NCI-H446 treated with DMSO at 0.1 percent for 48 hours (cell line): ENCODE measurements around the gene FAM184A.
"Not testable (repeated sequence)": the region's sequence is repeated elsewhere in the genome, so short reads cannot be mapped to it uniquely, and the experiment has no call there.

Experiments
- DNase-seq: peaks from one replicate; lab custom pipeline; 2025; lab: John Stamatoyannopoulos, UW

Gene FAM184A

DNA sequence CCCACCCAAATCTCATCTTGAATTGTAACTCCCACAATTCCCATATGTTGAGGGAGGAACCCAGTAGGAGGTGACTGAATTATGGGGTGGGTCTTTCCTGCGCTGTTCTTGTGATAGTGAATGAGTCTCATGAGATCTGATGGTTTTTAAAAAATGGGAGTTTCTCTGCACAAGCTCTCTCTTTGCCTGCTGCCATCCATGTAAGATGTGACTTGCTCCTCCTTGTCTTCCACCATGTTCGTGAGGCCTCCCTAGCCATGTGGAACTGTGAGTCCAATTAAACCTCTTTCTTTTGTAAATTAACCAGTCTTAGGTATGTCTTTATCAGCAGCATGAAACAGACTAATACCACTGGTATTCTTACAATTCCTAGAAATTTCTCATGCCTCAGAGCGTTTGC is 69.2 kb downstream of the FAM184A start:
- DNase-seq = not testable (repeated sequence)

DNA sequence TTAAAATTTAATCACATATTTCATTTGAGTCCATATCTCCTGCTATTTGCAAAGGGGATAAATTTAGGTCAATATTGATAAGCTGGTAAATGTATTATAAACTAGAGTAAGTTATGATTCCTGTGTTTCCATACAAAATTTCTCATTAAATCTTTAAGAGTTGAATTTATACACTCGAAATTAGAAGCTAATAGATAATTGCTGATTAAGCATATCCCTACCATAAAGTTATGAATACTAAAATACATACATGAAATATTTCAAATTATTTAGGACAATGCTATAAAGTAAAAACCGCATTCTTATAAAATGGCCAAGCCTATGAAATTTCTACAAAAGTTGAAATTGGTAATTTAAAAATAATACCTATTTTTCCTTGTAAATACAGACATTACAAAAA is 71.5 kb downstream of the FAM184A start:
- DNase-seq = no peak

DNA sequence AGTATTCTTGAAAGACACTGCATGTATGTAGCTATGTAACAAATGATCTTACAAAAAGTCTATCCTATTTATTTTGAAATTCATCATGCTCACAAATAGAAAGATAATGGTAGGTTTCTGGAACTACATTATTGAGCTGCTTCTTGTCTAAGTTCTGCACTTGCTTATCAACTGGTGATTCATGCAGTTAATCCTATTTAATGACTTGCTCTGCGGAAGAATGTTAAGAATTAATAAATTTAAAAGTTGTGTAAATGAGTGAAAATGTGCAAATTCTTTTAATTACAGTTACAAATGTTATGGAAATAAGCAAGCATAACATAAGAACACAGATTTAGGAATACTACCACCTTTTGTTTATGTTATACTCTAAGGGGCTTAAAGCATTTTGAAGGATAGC is 76.4 kb downstream of the FAM184A start:
- DNase-seq = no peak

DNA sequence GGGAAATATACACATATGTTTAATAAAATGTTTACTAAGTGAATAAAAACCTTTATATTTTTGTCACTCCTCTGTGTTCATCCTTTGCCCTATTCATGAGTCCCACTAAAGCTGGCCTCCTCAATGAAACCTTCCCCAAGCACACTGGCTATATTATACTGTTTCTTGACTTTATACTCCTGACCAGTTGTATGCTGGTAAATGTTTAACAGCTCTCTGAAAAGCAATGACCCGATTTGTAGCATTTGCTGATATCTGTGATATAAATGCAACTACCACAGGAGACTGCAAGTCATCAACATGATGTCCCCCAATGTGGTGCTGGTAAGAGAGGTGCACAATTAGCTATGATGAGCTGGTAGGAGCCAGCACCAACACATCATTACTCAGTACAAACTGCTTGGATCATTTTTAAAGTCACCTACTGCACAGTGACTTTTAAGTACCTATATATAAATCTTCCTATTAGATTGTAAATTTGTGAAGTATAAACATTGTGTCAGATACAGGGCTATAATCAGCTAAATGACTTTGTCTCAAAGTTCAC is 78.9 kb downstream of the FAM184A start:
- DNase-seq = no peak

DNA sequence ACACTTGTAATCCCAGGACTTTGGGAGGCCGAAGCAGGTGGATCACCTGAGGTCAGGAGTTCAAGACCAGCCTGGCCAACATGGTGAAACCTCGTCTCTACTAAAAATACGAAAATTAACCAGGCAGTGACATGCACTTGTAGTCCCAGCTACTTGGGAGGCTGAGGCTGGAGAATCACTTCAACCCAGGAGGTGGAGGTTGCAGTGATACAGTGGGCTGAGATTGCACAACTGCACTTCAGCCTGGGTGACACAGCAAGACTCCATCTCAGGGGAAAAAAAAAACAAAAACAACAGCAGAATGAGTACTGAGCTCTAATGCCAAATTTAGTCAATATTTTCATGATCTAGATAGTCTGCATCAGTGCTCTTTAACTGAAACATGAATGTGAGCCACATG is 81.0 kb downstream of the FAM184A start:
- not testable (repeated sequence) for DNase-seq

DNA sequence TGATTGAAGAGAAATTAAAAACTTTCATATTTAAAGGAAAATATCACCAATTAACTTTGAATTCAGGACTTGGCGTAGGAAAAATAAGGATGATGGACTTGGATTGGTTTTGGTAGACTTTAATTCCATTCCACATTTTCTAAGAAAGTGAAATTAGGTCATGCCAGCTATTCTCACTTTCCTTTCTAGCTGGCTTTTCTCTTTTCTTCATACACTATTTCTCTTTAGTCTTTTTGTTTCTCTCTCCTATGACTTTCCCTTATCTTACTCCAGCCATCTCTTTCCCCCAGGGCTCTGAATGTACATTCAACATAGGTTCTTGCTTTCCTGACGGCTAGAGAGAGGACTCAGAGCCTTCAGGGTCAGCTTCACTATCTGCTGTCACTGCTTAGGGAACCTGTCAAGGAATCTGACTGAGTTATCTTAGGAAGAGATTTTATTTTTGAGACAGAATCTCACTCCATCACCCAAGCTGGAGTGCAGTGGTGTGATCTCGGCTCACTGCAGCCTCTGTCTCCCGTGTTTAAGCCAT is 82.1 kb downstream of the FAM184A start:
- no peak for DNase-seq

DNA sequence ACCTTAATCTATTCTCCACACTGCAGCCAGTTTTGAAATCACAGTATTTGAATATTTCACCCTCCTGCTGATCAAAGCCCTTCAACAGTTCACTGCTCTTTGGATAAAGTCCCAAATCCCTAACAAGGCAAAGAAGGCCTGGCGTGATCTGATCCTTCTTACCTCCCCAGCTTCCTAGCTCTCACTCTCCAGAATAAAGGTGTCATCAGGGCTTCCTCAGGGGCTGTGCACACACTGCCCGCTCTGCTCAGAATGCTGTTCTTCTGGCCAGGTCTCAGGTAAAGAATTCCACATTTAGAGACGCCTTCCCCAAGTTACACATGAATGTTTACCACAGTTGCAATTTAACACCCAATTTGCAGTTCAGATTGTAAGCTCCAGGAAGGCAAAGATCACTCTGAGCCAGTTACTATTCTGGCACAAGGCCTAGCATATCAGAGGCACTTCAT is 84.6 kb downstream of the FAM184A start:
- no peak for DNase-seq

DNA sequence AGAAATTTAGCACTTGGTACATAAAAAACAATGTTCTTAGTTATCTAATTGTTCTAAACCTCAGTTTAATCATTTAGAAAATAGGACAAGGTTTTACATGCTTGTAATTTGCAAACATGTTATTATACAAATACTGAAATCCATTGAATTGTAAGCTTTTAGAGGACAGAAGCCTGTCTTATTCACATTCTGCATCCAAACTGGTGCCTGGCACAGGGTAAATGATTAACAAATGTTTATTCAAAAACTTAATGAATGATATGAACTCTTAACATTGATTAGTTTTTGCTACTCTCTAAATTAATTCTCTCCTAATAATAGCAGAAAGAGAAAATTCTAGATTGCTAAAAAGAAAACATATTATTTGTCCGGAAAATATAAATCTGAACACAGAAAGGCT is 85.1 kb downstream of the FAM184A start:
- DNase-seq = no peak

DNA sequence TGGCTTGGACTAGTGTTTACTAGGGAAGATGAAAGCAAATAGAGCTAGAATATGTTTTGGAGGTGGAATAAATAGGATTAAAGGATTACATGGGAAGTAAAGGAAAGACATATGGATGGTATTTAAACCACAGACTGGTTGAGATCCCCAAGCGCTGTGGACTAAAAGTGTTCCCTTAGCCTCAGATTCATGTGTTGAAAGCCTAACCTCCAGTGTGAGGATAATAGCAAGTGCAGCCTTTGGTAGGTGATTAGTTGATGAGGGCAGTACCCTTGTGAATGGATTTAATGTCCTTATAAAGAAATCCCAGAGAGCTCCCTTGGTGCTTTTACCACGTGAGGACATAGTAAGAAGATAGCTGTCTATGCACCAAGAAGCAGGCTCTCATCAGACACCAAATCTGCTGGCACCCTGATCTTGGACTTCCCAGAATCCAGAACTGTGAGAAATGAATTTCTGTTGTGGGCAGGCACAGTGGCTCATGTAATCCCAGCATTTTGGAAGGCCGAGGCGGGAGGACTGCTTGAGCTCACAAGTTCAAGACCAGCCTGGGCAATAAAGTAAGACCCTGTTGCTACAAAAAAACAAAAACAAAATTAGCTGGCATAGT is 86.2 kb downstream of the FAM184A start:
- no peak for DNase-seq

DNA sequence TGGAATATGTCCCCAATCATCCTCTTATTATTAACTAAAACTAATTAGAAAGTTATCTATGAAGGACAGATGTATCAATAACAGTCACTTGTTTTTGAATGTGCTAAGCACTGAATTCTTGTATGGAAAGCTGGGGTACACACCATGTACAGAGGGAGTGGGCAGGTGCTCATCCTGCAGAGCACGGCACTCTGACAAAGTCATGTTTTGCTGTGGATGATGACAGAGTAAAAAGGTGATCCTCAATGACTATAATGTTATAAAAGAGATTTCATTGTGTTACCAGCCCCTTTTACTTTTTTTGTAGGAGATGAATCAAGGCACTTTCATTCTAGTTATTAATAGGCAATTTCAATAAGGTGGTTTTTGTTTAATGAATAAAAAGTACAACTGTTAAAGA is 92.2 kb downstream of the FAM184A start:
- no peak for DNase-seq

DNA sequence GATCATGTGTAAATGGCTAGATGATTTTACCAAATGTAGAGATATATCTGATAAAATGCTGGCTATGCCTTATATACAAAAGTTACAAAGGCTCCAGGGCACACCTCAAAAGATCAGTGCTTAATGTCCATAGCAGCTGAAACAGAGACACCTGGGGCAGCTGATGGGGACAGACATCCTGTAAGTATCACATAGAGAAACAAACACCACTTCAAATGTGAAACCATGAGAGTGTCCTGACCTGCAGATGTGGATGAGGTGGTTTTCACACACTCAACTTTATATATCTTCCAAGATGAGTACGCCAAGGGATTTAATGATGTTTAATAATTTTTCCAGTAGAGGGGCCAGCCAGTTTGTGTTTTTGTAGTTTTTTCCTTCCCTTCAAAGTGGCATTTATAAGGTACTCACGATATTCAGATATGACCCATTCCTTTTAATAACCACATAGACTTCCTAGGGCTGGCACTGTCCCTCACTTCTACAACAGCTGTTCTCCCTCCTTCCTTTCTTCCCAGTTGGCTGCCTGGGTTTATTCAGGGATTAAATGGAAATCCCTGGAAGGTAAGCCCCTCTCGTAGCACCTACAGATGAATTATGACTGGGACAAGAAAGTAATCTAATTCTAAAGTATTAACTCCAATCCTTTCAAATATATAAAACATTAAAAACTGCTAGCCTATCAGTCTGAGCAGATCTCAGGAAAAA is 93.2 kb downstream of the FAM184A start:
- no peak for DNase-seq

DNA sequence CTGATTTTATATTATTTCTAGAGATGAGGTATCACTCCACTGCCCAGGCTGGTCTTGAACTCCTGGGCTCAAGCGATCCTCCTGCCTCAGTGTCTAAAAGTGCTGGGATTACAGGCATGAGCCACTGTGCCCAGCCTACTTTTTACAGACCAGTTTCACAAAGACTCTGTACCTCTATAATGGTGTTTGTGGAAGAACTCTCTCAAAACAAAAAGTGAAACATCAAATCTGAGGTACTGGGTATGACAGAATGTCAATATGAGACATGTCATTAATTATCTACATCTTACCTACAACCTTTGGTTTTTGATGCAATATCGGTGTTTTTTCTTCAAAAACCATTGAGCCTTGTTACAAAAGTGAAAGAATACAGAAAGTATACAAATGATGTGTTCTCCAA is 94.1 kb downstream of the FAM184A start:
- no peak for DNase-seq

DNA sequence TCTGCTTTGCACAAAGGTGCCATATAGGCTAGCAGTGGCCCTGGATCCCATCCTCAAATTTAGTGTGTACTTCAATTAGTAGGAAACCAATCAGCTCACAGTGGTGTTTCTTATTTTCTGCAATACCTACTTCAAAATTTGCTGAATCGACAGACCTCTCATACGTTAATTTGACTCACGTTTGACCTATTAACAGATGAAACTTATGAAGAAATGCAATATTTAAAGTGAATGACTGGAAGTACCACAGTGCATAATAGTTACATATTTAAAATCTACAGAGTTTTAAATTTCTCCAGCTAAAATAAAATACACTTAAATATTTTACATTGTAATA is 95.9 kb downstream of the FAM184A start:
- no peak for DNase-seq

DNA sequence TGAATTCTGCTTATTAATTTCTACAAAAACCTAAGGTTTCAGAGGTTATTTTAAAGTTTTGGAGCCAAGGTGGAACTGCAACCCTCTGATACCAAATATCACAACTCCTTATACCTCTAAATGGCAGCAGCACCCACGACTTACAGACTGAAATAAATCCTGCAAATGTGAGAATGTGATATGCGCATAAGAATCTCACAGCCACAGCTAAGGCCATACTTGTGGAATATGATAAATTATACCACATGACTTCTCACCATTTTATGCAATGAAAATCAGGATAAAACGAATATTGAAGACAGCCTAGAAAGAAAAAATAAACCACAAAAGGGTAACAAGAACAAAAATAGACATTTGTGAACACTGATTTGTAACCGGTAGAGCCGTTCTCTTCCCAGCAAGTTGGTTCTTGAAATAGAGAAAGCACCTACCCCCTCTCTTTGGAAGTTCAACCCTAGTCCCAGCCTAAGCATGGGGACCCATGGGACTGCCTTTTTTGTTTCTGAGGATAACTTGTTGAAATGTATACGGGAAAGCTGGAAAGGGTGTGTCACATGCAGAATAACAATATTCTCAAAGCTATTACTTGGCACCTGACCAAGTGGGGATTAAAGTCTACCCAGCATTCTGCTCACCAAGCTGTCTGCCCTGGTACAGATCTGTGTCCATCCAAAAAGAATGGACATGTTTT is 96.4 kb downstream of the FAM184A start:
- DNase-seq = no peak

DNA sequence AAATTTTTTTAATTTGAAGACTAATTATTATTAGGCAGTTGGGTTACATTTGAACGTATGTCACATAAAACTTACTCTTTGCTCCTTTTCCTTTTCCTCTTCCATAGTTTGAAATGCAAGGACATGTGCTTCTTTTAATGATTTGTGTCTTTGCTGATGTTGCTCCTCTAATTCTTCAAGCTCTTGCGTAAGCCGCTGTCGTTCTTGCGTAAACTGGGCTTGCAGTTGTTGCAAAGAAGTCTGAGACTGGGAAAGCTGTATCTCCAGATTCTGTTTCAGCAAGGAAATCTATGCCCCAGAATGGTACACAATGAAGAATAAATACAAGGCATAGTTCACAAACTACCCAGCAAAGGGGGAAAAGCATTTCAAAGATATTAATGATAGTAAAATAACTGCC is 98.4 kb downstream of the FAM184A start:
- DNase-seq = no peak

DNA sequence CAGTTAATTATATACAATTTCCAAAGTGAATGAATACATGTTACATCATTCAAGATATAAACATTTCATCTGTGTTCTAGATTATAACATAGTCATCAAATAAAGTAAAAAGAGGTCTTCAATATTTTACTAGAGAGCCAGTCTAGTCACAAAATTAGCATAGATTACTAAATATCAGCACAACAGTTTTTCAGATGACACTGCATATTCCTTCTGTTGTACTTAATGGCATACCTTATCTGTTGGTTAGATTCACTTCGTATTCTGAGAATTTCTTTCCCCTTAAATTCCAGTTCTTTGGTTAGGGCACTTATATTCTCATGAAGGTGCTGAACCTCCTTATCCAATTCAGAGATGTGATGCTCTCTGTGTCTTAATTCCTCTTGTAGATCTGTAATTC is 103.7 kb downstream of the FAM184A start:
- no peak for DNase-seq

DNA sequence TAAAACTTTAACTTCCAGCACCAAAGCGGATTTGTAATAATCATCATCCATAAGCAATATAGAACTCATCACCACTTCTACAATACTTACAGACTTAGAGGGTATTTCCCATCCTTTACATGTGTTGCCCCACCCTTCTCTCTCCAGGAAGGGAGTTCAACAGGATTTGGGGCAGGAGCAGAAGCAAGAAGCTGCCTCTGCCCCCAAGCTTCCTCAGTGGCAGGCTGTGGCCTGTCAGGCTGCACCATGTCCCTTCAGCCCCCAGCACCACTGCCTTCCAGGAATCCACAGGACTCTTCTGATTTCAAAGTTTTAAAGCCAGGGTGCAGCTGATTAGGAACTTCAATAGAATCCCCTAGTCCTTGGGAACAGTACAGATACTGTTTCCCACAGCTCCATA is 106.8 kb downstream of the FAM184A start:
- no peak for DNase-seq

DNA sequence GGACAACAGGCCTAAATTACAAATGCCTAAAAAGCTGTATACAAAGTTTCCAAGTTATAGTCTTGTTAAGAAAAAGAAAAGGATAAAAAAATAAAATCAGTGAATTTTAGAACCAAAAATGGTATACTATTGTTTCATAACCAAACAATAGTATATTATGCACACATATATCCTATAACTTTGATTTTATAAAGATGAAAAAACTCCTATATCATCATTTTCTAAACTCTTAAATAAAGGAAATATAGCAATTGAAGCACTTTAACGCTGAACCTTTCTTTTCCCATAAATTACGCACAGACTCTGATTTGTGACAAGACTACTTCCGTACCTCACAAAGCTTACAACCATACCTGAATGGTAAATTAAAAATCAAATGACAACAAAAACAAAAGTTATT is 107.6 kb downstream of the FAM184A start:
- no peak for DNase-seq

DNA sequence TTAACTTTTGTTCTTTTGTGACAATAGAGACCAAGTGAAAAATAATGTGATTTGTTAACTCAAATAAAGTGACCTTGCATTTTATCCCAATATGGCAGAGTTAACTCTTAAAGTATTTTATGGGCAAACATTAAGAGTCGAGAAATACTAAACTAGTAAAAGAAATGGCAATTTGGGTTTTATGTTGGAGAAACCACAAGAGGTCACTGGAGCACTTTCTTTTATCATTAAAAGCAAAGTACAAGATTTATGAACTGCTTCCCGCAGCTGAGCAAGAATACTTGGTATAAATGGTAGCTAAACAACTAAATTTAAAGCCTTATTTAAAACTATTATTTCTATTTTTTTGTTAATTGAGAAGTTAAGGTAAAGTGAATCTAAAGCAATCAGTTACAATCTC is 110.0 kb downstream of the FAM184A start:
- peak; percentile 3 for DNase-seq

DNA sequence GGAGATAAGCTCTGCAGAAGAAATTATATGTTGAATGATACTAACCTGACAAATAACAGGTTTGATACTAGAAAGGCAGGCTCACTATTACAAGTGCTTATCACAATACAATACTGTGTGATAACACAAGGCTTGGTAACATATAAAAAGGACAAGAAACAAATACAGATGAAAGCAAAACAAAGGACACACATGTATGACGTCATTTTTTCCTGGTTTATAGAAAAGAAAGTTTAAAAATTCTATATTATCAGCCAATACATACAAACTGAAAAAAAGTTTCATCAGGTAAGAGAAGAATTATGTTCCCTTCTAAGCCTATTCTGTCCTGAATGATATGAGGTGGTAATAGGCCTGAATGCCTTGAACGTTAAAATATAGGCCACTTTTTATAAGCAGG is 111.2 kb downstream of the FAM184A start:
- no peak for DNase-seq

DNA sequence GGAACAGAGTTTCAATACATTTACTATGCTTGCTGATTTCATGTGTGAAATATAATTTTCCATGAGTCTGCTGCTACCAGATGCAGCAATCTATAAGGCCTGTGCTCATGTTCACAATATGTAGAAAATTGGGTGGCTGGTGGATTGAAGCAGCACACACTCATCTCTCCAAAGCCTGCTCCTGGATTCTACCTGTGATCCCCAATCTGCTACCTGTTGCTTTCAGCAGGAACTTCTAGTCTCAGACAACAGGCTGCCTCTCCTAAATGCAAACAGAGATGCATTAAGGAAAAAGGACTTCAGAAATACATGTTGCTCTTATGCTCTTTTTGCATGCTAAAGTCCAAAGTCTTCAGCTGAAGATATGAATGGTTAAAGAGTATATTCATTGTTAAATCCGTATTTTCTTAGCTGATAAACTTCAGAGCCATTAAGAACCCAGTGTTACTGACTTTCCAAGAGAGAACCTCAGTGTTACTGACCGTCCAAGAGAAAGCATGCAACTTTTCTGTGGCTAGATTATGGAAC is 112.6 kb downstream of the FAM184A start:
- DNase-seq = no peak

DNA sequence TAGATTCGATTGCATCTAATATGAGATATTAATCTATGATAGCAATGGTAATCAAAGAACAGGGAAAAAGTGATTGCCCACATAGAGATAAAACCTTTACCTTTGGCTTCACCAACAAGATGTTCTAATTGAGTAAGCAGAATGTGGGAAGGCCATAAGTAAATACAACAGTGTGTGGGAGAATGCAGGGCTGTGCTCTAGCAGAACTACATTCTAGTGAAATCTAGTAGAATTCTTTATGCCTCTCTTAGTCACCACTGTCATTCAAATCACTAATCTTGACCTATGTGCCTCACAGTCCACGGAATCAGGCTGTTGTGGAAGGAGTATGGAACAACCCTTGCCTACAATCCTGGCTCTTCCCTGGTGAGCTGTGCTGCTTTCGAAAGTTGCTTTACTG is 113.1 kb downstream of the FAM184A start:
- no peak for DNase-seq

DNA sequence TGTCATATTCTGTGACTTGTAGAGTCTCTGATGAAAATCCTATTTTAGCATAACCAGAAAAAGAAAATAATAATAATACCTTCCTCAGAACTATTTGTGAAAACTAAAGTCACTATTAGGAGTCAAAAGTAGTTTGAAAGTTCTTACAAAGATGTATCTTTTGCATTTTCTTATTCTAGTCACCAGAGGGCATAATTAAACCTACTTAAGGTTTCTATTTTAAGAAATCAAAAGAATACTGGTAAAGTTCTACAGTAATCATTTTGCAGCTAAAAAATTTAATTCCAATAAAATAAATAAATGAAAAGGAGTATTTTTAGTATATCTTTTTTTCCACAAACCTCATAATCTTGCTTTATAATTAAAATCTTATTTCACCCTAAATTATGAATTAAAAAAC is 115.5 kb downstream of the FAM184A start:
- no peak for DNase-seq
